ENCODE data around the gene DIPK1A.

DIPK1A gene

DNA sequence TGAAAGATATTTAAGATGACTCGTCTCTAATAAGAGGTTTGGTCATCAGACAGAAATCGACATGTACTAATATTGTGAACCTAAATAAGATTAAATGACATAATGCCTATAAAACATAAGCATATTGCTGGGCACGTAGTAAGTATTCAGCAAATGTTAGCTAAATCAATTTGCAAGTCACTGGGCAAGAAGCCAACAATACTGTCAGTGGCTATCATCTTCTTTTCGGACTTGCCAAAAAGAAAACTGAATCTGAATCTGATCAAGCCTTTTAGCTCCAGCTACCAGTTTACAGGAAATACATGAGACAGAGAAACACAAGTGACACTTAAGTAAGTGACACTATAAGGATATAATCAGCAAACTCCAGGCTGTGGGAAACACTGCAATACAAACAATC is 83.5 kb downstream of the DIPK1A start:
- no peak for DNase-seq (ENCODE audit: low read depth in 3 of 3)

DNA sequence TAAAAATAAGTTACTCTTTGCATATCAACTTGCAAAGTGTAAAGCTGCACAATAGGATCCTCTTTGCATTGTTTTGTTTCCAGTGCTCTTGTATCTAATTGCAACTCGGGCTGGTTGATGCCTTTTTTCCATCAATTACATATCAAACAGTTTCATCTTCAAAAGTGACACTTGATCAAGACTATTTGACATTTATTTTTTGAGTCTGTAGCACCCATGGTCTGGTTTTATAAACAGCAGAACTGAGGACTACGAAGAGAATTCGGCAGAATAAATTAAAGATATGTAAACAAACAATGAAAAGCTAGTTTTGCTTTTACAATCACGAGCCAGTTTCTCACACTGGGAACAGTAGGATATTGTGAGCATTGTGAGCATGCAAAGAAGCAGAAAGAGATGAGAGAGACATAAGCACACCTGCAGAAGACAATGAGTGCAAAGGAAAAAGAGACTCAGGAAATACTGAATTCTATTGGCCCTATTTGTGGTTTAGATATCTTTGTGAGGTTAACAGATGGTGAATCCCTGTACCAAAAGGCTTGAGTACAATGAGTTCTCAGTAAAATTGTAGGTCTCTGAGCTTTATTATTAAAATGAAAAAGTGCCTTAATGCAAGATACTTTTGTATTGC is 84.1 kb downstream of the DIPK1A start:
- DNase-seq (ENCODE audit: low read depth in 3 of 3), result no peak

DNA sequence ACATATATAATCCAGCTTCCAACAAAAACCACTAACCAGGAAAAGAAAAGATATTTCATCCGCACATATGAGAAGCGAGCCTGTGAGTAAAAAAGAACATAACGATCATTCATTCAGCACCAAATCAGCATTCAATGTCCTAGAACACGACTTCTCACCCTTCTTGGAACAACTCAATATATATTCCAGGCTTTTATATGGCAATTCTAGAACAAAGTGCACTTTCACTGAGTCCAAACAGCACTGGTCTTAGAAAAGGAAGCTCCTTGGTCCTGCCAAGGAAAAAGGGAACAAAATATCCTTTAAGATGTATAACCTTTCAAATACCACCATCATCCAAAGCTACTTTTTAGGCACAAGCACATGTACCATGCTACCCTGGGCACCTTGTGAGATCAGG is 84.9 kb downstream of the DIPK1A start:
- no peak for DNase-seq (ENCODE audit: low read depth in 3 of 3)

DNA sequence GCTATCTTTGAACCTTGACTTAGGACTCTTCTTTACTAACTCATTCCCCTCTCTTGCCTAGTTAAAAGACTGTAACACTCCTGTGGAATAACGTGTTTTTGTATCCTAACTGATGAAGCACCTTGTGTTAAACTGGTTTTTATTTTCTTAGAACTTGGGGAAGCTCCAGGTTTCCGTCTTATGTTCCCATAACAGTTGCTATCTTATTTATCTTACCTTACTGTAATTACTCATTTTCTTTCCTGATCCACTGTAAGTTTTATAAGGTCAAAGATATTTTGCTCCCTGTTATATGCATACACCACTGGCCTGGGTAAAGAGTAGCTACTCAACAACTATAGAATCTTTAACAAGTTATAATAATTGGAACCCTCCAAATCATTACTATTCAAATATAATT is 86.3 kb downstream of the DIPK1A start:
- no peak for DNase-seq (ENCODE audit: low read depth in 3 of 3)

DNA sequence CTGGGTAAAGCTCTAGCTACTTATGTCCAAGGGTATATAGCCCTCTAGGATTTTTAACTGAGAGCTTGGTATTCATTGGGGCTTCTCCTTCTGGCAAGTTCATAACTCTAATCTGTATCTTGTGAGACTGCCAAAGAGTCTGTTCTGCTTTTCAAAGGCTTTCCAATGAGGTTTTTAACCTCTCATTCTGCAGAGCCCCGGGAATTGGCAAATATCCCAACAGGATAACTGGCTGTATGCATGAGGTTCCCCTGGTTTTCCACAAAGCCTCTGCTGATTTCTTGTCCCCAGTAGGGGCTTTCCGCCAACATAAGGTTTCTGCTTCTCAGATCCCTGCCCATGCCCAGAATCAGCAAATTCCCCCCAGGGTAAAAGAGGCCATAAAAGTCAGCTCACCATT is 88.5 kb downstream of the DIPK1A start:
- no peak for DNase-seq (ENCODE audit: low read depth in 3 of 3)

DNA sequence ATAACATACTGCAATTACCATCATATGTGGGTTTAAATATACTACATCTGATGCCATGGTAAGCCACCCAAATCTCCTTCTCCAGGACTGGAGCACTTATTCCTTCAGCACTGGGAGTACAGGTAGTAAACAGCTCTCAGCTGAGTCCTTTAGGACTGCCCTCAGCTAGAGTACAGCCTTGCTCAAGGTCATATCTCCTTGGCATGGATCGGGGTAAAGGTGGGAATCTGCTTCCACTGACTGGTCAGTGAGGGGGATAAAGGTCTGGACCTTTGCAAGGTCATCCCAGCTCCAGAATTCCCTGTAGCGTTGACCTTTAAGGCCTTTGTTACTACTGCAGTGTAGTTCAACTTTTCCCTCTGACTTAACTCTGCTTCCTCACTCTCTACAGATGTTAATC is 90.7 kb downstream of the DIPK1A start:
- DNase-seq (ENCODE audit: low read depth in 3 of 3), result no peak

DNA sequence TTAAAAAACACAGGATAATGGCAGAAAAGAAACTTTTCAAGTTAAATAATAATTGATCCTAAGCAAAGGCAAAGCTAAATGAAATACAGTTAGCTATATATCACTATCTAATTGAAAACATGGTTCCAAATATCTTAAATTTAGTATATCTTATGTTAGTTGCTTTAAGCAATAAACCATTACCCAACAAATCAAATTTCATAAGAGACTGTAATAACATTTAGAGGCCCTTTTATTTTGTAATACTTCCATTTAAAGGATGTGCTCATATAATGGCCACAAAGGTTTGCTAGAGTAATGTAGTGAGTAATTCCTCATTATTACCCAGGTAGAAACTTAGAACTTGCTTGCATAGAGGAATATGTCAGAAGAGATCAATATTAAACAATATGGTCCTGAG is 97.1 kb downstream of the DIPK1A start:
- DNase-seq (ENCODE audit: low read depth in 3 of 3), result no peak

DNA sequence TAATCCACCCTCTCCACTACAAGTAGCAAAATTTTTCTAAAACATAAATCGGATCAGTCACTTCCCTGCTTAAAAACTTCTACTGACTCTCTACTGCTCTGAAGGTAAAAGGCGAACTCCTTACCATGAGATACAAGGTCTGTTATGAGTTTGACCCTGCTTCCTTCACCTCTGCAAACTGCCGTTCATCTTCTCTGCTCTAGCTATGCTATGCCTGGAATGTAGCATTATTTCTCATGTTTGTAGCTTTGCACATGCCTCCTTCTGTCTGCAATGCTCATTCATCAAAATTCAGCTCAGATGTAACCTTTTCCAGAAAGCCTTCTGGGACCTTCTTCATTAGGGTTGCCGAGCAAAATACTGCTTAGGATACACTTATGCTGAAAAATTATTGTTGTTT is 98.7 kb downstream of the DIPK1A start:
- DNase-seq (ENCODE audit: low read depth in 3 of 3), result no peak

DNA sequence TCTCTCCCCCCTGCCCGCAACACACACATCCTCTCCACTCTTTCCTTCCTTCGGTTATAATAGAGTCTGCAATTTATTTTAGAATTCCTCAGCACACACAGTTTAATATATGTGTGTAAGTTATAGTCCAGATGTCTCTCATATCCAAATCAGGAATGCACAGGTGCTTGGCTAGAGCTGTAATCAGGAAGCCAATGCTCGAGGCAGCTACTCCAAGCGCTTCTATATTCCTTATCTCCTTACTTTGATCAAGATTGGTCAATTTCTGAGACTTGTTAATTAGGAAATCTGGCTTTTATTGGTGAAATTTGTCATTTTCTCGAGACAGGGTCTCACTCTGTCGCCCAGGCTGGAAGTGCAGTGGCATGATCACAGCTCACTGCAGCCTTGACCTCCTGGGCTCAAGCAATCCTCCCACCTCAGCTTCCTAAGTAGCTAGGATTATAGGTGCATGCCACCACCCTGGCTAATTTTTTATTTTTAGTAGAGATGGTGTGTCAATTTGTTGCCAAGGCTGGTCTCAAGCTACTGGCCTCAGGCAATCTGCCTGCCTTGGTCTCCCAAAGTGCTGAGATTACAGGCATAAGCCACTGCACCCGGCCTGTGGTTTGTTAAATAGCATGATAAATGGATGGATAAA is 101.7 kb downstream of the DIPK1A start:
- DNase-seq (ENCODE audit: low read depth in 3 of 3), result no peak

DNA sequence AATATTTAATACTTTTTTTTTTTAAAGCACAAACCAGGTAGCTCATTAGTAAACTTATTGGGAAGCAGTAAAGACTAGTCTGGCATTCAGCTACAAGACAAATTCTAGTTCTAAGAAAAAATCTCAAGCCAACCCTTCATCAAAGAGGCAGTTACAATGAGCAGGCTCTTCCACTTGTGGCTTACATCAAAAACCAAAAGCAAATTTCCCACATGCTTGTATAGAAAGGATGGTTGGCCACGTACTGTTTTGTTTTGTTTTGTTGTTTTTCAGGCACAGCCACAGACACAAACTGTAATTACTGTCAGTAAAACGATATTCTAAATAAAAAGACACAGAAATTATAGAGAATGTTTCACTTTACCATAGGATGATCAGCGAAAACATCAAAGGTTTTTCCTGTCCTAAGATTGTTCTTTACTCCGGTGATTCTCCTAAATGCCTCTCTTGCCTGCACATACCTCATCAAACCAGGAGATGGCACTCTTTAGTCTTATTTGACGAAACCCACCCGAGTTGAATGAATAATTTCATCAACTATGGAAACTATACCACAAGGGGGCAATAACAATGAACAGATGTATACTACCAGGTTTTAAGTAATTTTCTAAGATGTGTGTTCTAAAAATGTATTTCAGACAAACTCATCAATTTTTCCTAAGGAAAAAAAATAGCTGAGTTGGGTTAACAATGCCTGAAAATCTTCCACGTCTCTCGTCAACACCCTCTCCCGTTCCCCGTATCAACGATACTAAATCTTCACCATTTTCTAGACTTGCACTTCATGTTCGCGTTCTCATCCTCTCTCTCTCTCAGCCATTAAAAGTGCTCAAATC is 102.5 kb downstream of the DIPK1A start:
- DNase-seq (ENCODE audit: low read depth in 3 of 3), result peak; percentile 21 to 23 (median 21)

DNA sequence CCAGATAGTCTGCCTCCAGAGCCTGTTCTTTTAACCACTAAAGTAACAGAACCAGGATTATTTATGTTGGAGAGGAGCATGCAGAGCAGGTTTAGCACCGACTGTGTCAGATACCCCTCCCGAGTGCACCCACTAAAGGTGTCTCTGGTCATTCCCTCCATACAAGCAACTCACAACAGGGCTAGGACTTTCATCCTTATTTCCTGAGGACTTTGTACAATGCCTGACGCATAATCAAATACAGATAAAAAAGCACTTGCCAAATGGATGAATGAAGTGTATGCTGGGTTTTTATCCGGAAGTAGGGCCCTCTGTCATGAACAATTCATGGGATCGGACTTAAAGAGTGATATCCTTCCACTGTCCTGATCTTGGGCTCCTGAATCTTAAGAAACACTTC is 103.4 kb downstream of the DIPK1A start:
- no peak for DNase-seq (ENCODE audit: low read depth in 3 of 3)

DNA sequence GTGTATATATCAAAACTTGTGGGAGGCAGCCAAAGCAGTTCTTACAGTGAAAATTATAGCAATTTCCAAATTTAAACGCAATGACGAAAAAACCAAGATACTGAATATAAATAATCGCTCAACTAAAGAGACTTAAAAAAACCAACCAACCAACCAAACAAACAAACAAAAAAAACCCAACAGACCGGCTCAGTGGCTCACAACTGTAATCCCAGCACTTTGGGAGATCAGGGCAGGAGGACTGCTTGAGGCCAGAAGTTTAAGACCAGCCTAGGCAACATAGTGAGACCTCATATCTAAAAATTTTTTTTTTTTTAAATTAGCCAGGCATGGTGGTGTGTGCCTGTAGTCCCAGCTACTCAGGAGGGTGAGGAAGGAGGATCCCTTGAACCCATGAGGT is 106.0 kb downstream of the DIPK1A start:
- DNase-seq (ENCODE audit: low read depth in 3 of 3), result no peak

DNA sequence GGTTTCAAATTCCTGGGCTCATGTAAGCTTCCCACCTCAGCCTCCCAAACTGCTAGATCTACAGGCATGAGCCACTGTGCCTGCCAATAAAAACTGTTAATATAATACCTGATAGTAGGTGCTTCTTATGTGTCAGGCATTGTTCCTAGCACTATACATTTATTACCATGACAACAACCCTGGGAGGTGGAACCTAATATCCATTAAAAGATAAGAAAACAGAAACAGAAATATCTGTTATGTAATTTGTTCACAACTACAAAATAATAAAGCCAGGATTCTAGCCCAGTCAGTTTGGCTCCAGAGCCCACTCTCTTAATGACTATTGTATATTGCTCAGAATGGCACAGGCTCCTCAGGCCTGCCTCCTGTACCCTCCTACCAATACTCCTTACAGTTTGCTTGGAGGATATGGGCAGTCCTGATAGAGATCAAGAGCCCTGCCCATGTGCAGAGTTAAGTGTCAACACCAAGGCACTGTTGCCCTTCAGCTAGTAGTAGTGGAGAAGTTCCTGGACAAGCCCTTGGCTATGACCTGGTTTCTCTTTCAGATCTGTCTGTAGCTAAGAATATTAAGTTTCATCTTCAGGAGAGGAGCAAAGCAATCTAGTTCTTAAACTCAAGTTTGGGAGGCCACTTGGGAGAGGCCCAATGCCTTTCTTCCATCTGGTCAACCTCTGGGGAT is 107.0 kb downstream of the DIPK1A start:
- DNase-seq (ENCODE audit: low read depth in 3 of 3), result no peak

DNA sequence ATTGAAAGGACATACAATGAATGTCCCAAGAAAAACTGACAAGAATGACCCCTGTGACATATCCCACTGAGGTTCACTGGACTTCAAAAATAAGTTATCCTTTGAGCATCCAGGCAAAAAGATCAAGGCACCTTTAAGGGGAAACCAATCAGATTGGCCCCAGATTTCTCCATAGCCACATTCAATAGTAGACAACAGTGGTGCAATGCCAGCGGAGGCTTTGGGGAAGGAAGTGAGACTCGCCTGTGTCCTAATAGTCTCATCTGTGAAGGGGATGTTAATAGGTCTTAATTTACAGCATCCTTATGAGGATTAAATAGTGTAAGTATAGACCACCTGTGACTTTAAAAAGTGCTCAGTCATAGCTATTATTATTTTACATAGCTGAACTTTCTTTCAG is 108.0 kb downstream of the DIPK1A start:
- no peak for DNase-seq (ENCODE audit: low read depth in 3 of 3)

DNA sequence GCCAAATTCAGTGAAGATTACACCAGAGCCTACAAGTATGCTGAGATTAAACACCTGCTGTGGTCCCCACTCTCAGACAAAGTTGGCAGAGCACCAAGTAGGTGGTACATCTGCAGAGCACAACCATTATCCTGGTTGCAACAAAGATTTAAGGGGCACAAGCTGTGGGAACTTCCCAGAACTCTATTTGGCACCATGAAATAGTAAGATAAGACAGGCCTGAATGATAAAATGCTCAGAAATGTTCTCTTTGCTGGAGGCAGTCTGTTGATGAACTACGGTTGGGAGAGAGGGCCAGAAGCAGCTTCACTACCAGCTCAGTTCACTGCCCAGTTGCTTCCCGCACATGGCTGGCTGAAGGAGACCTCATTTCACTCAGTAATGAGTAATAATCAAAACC is 109.5 kb downstream of the DIPK1A start:
- DNase-seq (ENCODE audit: low read depth in 3 of 3), result no peak

DNA sequence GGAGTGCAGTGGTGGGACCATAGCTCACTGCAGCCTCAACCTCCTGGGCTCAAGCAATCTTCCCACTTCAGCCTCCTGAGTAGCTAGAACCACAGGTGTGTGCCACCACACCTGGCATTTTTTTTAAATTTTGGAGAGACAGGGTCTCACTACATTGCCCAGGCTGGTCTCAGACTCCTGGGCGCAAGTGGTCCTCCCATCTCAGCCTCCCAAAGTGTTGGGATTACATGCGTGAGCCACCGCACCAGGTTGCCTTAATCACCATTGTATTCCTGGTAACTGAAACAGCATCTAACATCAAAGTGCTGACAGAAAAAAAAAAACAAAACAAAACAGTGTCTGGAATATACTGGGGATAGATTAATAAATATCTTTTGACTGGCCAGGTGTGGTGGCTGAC is 111.2 kb downstream of the DIPK1A start:
- DNase-seq (ENCODE audit: low read depth in 3 of 3), result no peak

DNA sequence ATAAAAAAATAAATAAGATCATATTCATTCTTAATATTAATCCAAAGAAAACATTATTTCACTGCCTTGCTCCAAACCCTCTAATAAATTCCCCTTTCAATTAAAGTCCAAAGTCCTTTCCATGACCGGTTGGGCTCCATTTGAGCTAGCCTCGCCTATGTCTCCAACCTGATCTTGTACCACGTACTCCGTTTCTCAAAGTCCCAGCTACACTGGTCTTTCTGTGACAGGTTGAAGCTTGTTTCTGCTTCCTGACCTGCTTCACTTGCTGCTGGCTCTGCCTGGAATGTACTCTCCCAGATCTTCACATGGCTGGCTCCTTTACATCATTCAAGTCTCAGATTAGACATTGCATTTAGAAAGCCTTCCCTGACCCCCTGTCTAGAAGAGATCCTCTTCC is 113.1 kb downstream of the DIPK1A start:
- DNase-seq (ENCODE audit: low read depth in 3 of 3), result no peak

DNA sequence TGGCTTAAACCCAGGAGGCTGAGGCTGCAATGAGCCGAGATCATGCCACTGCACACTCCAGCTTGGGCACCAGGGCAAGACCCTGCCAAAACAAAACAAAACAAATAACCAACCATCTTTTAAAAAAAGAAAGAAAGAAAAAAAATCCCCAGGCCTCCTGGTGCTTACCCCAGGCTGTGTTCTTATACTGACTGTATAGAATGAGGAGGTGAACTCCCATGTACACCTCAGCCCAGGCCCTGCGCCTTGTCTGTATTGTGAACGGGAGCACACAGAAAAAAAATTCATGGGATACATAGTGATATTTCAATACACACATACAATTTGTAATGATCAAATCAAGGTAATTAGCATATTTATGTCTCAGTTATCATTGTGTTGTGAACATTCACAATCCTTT is 115.4 kb downstream of the DIPK1A start:
- DNase-seq (ENCODE audit: low read depth in 3 of 3), result no peak

DNA sequence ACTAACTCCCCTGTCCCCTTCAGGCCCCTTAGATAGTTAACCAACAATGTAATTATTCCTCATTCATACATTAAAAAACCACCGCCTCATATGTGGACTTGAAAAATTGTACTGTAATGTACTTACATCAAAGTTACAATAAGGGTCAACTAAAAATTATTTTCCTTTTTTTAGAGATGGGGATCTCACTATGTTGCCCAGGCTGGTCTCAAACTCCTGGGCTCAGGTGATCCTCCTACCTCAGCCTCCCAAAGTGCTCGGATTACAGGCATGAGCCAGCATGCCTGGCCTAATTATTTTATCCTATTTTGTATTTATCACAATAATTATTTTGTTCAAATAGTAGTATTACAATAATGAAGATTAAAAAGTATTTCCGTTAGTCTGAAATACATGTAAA is 116.8 kb downstream of the DIPK1A start:
- DNase-seq (ENCODE audit: low read depth in 3 of 3), result no peak

DNA sequence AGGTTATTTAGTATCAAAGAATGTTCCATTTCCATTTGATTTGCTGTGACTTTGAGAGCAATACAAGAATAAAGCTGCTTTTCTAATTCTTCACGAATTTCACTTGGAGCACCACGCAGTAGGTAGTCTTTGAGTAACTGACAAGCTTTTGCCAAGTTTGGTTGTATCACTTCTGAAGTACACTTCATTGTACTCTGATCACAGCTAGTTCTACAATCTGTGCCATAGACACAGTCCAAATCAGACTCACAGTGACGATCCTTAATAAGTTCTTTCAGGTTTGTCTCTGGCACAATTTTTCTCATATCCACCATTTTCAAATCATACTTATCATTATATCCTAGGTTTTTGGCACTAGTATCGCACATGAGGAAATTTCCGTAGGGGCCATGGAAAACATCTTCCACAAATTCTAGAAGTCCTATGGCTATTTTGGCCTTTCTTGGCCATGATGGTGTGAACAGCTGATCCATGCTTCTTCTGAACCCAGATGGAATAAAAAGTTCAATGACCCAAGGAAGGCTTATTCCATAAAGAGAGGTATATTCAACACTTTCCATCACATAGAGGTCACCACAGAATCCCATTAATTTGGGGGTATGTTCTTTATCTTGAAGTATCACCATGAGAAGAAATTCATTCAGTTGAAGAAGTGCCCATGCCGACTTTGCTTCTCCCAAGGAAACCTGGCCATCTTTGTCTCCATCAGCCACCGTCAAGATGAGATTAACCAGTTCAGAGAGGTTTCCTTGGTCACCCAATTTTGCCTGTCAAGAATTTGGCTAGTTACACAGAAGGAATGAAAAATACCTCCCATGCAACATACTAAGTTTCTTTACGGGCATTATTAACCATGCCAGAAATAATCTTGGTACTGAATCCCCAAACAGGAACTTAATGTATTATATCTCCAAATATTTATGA is 117.6 kb downstream of the DIPK1A start:
- no peak for DNase-seq (ENCODE audit: low read depth in 3 of 3)

DNA sequence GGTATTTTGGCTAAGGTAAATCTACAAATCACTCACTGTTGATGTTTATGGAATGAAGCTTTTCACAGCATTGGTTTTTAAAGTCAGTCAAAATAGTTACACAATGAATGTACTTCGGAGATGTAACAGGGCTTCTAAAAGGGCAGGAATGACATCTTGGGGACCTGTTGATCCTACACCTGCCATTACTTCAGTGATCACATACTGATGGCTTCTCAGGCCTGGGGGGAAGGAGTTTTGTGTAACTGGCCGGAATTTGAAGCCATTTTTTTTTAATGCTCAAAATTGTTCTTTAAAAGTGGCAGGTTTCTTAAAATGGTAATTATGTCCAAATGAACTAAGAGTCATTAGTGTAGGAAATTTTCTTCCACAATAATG is 118.2 kb downstream of the DIPK1A start:
- DNase-seq (ENCODE audit: low read depth in 3 of 3), result no peak
